Measurements from ENCODE around the gene NDST1. TPM values are rescaled to one million over a fixed set of nuclear protein-coding genes. Genes with fewer than 3 reads are reported as not detected.

NDST1 gene
- total RNA-seq, 1 donor from 2014 or later = 28.6 TPM

DNA sequence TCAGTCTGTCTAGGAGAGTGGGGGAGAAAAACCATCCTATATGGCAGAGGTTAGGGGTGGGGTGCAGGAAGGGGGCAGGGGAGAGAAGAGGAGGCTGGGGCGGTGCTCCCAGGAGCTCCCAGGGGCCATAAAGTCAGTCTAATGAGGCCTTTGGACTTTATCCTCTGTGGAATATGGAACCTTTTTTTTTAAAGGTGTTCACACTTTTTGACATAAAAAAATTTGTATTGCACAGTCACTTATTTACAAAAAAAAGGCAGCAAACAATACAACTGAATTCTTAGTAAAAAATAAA lies 80.6 kb downstream of the NDST1 start:
- DNase-seq = no peak

DNA sequence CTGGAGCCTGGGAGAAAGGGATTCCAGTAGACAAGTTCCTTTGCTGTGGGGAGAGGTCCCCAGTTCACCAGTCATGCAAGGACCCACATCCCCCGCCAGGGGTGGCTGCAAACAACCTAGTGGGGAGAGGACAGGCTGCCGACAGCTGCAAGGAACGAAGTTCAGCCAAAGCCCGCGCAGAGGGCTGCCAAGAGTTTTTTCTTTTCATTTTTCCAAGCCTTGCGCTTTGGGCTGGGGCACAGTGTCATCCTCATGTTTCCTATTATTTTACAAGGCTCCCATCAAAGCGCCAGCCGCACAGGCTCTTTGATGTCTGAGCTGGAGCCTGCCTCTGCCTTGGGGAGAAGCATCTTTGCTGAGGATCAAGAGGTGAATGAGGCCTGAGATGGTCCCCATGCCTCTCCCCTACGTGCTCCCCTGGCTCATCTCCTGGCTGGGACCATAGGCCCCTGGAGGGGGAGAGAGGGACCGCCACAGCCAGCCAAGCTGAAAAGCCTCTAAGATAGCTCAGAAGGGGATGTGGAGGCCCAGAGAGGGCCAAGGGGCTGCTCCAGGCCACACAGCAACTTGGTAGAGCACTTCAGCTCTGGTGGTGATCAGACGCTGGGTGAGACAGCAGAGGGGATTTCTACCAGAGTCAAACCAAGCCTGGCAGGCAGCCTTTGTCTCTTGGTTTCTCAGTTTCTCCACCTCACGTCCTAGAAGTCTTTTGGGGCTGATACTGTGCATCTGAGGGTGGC lies 82.1 kb downstream of the NDST1 start:
- peak; percentile 94 for DNase-seq

DNA sequence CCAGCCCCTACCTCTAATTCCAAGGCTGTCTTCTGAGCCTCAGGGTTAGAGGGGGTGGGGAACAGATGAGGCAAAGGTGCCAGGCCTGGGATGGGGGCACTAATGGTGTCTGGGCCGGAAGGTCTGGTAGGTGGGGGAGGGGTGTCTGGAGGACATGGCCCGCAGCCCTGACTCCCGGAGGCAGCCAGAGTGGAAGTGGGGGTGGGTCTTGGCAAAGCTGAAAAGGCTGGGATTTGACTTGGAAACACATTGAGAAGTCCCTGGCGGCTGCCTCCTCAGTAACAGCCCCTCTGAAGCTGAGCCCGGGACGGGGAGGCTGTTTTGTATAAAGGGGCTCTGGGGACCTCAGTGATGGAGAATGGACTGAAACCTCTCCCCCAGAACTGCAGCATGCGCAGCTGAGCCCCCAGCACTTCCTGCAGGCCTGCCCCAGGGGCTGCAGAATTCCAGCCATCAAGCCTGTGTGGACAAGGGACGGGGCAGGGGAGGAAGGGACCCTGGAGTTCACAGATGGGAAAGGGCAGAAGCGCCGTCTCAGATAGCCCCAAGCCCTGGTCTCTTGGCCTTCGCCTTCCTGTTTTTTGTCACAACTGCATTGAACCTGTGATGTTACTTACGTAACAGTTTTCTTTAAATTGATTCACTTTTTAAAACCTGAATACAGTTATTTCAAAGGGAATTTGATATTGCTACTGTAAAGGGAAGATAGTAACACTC lies 83.2 kb downstream of the NDST1 start:
- peak; percentile 75 for DNase-seq

DNA sequence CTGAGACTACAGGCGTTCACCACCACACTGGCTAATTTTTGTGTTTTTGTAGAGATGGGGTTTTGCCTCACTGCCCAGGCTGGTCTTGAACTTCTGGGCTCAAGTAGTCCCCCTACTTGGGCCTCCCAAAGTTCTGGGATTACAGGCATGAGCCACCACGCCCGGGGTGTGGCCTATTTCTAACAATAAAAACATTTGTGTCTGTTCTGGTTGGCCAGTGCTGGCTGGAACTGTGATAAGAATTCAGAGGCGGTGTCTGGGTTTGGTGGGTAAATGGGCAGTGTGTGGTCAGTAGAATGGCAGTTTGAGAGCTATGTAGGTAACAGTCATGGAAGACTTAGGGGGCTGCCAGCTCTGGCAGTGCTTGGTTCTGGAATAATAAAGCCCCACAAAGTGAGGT lies 85.7 kb downstream of the NDST1 start:
- no peak for DNase-seq

DNA sequence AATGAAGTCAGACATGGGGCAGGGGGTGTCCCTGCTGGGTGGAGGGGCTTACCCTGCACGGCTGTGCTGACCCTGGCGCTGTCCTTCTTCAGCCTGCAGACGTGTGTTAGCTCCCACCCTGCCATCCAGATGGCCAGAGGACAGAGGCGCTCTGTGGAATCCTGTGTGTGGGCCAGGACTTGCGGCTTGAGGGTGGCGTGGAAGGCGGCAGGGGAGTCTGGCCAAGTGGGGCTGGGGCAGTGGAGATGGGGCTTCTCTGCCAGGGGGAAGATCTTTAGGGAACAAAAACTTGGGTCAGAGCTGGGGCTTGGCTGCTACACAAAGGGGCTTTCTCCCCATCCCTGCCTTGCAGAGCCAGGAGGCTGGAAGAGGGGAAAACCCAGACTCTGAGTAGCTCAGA lies 86.1 kb downstream of the NDST1 start:
- DNase-seq = no peak

DNA sequence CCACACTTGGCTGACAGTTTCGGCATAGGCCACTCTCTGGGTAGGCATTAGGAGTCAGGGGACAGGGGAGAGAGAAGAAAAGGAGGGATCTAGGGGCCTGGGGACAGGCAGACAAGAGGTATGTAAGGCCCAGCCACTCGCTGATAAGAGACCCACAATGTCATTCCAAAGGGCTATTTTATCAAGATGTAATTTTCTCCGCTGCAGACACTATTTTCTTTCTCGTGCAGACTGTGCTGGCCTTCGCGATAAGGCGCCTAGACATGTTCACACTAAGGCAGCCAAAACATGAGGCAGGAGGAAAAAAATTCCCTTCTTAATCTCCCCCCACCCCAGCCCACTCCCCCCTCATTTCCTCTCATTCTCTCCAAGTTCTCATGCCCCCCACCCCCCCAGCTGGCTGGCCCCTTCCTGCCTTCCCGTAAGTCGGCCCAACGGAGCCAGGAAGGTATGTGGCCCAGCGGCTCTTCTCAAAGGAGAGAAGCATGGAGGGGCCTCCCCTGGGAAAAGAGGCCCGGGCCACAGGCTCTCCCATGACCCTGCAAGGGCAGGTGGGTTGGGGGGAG lies 87.6 kb downstream of the NDST1 start:
- peak; percentile 37 for DNase-seq

DNA sequence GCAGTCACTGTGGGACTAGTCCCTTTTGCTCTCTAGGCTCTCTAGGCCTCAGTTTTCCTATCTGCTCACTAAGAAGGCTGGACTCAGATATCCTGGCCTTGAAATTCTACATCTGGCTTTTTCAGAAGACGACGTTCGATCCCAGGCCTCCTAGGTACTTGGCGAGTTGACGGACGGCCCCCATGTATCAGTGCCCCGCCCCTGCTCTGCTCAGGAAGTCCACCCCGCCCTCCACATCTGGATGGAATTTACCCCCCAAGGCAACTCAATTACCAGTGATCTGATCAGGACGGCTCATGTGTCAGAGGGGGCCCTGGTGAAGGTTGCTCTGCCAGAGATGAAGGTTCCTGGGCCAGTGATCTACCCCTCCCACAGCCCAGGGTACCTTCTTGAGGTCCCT lies 88.4 kb downstream of the NDST1 start:
- DNase-seq = peak; percentile 47

DNA sequence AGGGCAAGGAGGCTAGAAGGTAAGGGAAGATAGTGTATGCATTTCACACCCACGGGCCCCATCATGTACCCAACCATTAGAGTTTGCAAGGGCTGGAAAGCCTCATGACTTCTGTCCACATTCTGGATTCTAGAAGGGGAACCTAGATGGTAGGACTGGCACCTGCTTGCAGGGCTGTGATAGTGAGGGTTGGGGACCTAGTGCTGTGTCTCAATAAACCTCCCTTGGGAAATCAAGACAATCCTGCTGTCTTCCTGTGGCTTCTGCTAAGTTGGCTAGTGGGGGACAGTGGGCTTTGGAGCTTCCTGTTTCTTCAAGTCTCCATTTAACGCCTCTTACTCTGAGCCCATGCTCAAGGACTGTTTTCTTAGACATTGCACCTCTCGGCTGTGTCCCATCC lies 88.9 kb downstream of the NDST1 start:
- no peak for DNase-seq

DNA sequence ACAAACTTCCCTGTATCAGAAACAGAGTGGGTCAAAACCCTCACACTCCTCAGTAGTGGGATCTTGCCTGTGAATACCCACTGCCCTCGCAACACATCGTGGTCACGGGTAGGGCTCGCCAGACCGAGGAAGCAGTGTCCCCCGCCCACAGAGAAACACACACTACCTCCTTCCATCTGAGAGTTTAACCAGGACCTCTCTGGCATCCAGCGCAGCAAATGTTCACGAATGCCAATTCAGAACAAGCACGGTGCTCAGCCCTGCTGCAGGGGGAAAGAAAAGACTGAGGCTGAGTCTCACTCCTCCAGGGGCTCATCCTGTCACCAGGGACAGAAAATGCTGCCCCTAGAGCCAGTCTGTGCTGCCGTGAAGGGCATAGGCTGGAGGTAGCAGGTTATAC lies 90.1 kb downstream of the NDST1 start:
- DNase-seq = no peak

DNA sequence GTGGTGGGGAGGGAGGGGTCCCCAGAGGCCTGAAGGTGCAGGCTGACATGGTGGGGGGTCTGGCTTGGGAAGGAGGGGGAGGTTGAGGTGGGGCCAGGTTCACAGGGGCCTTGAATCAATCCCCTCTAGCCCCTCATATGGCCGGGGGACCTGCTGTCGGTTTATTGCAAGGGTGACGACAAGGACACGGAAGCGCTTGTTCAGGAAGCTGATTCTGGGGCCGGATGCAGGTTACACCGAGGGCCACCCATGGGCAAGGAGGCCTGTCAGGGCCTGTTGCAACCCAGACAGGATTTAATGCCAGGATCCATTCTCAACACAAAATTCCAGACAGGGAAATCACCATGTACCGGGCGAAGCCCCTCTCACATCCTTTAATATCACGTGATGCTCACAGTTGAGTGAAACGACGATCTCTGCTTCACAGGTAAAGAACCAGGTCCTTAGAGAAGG lies 90.9 kb downstream of the NDST1 start:
- DNase-seq = no peak

DNA sequence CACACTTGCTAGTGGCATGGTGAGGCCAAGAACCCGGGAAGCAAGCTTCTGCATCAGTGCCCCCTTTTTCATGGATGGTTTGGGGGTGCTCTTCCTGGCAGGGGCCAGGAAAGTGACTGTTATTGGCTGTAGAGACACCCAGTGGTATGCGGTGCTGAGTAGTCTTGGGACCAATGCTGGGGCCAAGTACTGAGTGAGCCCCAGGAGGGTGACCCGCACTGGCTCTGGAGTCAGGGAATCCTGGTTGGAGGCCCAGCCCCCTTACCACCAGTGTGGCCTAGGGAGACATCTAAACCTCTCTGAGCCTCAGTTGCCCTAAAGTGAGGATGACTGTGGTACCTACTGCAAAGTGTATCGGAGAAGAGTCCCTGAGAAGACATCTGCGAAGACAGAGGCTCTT lies 91.3 kb downstream of the NDST1 start:
- DNase-seq = no peak

DNA sequence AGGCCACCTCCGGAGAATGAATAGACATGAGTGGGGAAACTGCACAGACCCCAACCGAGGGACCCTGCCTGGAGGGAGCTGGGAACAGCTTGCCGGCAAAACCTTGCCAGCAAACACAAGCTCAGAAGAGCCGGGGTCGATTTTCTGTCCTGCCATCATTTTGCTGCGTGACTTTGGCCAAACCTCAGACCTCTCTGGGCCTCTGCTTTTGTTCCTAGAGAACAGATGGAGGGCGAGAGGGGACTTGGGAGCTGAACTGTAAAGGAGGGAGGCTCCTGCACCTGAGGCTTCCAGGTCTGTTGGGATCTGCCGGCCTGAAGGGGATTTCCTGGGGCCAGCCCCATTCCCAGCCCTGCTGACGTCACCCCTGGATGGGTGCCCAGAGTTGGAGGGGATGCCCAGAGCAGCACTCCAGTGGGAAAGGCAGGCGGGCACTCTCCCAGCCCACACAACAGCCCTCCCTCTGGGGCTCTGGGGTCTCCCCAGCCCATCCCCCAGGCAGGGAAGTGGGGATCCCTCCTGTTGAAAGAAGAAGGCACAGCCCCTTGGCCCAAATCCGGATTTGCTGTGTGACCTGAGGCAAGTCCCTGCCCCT lies 92.1 kb downstream of the NDST1 start:
- peak; percentile 32 for DNase-seq

DNA sequence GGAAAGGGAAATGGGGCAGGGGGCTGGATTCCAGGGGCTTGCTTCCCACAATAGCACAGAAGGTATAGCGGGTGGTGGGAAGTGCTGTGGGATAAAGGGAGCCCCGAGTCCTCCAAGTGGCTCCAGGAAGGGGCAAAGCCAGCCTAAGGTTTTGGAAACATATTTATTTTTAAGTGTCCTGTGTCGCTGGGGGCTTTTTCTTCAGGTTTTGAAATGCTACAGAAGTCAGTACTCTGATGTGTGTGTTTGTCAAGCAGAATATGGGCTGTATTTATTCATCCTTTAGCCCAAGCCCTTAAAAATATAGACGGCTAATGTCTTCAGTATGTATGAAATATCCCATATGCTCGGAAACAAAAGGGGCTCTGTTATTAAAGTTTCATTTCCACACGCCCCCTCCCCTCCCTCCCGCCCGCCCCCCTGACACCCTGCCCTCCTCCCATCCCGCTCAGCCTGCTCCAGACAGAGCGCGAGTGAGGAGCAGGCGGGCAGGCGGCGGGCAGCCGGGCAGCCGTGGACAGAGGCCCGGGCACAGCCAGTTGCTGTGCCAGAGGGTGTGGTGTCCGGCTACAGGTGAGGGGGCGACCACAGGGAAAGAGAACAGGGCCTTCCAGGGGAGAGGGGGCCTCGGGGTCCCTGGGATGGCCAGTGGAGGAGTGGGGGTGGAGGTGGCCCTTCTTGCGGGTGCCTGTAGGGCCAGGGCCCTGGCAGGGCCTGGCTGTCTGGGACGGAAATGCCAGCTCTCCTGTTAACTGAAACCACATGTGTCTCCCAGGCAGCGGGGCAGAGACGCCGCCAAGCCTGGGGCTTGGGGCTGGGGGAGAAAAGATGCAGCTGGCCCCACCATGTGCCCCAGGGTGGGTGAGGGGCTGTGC lies 92.9 kb downstream of the NDST1 start:
- DNase-seq = peak; percentile 57

DNA sequence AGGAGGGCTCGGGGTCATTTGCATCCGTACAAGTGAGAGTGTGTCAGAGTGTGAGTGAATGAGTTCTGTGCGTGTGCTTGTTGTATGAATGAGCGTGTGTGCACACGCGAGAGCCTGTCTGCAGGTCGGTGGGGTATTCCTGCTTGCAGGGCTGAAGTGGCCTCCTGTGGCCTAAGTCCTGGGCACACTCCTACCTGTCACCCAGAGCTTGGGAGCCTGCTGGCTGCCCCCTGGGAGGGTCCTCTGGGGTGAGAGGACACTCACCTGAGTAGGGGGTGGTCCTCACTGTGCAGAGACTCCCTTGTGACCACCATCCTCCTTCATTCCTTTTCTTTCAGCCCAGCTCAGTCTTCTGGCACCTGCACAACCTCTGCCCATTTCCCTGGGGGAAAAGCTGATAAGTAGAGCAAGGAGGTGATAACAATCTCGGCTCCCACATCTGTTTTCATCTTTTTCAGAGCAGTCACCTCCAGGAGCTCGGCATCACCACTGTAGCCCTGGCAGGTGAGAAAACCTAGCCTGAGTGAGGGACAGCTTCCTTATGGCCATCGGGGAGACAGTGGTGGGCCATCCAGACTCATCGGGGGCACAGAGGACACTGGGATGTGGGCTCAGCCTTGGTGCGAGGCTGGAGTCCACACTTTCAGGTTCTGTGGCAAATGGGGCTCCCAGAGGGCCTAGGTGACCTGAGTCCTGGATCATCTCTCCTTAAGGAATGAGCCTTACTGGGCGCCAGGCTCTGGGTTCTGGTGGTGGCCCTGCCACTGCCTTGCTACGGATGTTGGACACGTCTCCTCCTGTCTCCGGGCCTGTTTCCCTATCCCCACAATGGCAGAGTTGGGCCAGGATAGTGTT lies 93.8 kb downstream of the NDST1 start:
- DNase-seq = no peak

DNA sequence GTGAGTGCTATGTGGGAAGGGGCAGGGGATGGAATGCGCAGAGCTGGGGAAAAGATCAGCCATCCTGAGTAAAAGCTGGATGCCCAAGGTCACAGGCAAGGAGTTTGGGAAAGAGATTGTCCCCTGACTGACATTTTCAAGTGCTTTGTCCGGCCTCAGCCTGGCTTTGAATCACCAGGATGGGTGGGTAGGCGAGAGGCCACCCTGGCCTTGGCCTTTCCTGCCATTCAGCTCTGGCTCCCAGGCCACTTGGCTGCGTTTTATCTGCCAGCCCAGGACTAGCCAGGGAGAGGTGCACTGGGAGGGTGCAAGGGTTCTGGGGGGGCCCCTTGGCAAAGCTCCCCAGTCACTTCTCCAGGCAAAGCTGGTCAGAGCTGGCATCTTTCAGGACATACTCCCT lies 95.1 kb downstream of the NDST1 start:
- DNase-seq = no peak

DNA sequence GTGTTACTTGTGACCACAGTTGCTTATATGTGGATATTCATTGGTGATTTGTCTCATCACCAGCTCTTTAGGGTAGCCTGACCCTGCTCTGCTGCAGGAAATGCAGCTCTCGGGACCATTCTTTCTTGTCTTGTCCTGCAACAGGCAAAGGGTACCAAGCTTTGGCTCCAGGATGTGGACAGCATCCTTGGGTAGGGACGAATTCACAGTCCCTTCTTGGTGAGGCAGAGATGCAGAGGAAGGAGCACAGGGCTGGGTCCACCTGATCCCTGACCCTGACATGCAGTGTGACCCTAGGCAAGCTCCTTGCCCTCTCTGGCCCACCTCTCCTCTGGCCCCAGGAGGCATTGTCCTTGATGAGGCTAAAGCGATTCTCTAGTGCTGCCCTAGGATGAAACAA lies 95.6 kb downstream of the NDST1 start:
- DNase-seq = no peak

DNA sequence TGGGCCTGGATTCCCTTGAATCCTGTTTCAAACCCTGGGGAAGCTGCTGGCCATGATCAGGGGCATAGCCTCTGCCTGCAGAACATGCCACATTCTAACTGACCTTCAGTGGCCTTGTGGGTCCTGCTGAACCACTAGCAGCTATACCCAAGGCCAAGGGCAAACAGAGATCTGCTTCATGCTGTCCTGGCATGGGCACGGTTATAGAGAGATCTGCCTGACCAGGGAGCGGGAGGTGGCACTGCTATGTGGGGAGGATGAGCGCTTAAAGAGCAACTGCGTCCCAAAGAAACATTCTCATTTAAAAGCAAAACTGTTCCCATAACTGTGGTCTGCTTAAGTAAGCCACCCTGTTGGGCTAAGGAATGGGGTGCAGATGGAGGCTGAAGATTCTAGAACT lies 96.1 kb downstream of the NDST1 start:
- DNase-seq = no peak

DNA sequence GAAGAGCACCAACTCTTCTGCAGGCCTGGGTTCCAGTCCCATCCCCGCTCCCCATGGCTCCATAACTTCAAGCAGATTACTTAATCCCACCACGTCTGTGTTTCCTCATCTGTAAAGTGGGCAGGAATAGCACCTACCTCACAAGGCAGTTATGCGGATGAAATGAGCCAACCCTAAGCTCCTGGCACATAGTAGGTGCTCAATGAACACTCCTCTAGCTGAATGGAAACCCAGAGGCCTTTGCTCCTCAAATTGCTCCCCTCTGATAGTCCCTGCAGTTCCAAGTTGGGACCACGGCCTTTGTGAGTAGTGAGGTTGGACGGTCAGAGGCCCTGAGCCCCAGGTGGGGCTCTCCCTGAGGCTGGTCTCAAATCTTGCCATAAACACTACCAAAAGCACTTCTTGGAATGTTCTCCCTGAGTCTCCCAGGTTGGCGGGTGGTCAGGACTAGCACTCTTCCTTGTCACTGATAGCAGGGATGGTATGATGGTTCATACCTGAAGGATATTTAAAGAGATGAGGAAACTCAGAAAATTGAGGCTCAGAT lies 97.0 kb downstream of the NDST1 start:
- no peak for DNase-seq

DNA sequence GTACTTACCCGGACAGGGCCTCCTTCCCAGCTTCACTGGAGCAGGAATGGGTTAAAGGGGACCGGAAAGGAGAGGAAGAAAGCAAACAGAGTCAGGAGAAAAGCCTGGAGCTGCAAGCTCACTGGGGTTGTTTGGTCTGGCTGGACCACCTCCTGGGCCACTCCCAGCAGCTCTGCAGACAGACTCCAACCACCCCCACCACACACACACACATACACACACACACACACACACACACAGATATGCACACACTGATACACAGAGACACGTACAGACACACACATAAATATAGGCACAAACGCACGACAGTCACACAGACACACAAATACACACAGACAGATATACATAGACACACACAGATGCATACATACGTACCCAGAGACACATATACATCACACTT lies 97.6 kb downstream of the NDST1 start:
- no peak for DNase-seq

DNA sequence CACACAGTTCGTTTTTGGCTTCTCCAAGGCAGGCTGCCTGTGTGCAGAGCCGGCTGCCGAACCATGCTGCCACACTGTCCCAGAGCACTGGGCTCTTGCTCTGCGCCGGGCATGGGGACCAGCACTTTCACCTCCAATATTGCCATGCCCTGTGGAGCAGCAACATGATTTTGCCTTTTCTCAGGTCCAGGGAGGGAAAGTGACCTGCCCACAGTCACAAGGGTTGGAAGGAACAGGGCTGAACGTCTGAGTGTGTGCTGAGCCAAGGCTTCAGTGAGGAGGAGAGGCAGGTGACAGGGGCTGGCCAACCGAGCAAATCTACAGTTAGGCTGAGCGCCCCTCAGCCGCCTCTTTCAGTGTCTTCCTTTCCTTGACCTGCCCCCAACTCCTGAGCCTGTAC lies 98.5 kb downstream of the NDST1 start:
- DNase-seq = no peak

DNA sequence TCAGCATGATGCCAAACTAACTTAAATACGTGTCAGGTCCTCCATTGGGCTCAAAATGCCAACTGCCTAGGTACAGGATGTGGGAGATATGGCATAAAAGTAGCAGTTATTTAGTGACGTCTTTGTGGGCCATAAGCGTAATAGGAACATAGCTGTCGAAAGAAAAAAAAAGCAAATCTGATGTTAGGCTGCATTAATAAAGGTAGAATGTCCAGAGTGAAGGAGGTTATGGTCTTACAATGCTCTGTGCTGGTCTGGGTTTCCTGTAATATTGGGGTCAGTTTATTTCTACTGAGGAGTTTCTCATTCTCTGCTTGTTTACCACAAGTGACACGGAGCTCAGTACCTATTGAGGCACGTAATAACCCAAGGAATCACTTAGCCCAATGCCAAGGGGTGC lies 99.2 kb downstream of the NDST1 start:
- no peak for DNase-seq

Data from skin of body (tissue), 2 donors.